HG03135 (cell line): Measurements from ENCODE around the gene ITPK1.

Source experiments
- ATAC-seq: cut with Tn5 transposase; IDR thresholded peaks from one replicate; pipeline ENCODE4 v1.9.1; 2021; ENCODE audit warnings: mild to moderate bottlenecking, moderate library complexity; ENCODE audit not compliant: unreplicated experiment

The ITPK1 gene

DNA sequence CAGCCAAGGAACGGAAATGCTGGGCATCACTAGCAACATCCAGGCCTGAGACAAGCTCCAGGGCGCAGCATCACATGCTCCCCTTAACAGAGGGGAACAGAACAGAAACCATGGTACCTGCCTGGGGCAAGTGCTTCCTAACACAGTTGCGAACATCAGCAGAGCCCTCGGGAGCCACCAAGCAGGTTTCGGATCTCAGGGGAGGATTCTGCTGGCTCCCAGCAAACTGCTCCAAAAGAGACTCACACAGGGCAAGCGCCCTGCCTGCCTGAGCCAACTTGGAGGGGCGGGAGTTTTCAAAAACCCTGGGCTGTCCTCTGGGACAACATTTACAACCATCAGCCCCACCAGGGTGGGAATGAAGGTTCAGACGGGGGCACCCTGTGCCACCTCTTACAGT is 173.1 kb downstream of the ITPK1 start:
- no peak for ATAC-seq

DNA sequence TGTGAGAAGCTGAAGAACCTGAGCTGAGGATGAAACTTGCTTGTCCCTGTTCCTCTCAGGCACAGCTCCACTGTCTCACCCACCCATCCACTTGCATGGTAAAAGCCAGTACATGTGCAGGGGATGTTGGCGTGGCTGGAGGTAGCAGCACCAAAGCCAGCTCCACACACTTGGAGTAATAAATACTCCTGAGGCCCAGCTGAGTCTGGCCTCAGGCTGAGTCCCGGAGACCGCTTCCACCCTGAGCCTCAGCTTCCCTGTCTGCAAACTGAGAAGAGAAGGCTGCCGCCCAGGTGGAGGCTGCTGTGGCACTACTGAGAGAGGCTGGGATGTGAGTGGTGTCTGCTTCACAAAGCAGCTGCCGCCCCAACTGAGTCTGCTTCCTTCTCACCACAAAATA is 173.6 kb downstream of the ITPK1 start:
- no peak for ATAC-seq

DNA sequence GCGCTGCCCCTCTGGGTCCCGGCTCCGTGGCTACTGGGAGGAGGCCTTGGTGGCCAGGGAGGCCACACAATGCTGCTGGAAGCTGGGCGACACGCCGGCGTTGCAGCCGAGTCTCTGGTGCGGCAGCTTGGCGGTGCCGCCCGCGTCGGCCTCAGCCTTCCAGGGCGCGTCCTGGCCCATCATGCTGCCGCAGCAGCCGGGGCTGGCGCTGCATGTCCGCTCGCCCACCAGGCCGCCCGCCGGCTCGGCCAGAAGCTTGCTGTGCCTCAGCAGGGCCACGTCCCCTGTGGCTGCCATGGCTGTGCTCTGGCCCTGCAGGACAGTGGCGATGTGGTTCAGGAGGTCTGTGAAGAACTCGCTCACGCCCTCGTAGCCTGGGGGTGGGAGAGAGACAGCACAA is 174.2 kb downstream of the ITPK1 start:
- no peak for ATAC-seq

DNA sequence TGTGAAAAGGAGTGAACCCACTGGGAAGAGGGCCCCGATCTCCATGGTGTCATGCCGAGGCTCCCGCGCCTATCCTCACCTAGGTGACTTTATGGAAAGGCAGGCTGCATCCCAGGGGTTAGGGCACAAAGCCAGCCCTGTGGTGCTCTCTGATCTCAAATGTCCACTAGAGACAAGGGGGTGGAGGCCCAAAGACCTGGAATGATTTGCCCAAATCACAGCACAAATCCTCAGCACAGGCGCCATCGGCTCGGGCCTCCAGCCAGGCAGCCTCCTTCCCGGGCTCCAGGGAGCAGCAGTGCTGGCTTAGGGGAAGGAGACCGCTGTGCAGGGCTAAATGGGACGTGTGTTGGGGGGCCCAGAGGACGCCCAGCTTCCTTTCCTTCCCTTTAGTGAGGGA is 175.2 kb downstream of the ITPK1 start:
- no peak for ATAC-seq

DNA sequence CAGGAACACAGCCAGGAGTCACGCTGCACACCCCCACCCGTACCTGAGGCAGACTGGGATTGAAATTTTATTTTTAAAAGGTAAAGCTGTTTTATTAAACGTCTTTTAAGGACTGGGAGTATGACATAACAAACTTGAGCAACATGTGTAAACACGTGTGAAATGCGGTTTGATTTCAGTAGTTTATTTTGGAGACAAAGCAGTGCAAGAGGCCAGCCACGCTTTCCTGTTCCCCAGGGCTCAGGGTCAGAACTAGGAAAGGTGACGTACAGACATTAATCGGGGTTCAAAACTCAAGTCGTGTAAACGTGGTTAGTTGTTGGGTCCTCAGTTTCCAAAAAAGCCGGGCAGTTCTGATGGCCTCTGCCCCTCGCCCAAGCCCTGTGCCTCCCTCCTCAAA is 176.0 kb downstream of the ITPK1 start:
- no peak for ATAC-seq

DNA sequence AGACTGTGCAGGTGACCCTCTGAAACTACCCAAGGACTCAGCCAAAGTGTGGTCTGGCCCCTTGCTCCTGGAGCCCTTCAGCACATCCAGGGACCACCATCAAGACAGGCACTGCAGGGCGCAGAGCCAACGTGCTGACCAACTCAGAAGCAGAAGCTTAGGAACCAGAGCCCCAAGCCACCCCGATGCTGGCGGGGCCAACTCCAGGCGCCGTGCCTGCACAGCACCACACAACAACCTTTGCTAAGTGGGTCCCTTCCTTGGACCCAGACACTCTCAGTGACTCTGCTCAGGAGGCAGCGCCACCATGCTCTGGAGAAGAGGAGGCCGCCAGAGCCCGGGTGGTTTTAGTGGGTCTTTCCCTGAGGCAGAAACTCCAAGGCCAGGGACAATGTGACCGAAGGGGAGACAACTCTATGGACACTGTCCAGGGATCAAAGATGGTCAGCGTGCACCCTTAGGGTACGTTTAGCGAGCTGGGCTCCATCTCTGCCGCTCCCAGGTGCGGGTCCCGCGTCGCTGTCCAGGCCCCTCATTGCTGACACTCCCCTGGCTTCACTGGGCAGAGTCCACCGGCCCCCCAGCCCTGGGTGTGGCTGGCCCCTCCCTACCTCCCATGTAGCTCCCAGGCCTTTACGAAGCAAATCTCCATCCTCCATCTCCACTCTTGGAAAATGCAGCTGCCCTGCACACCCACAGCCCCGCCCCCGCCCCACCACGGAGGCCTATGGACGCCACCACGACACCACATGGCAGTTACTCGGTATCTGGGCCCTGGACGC is 176.6 kb downstream of the ITPK1 start:
- no peak for ATAC-seq

DNA sequence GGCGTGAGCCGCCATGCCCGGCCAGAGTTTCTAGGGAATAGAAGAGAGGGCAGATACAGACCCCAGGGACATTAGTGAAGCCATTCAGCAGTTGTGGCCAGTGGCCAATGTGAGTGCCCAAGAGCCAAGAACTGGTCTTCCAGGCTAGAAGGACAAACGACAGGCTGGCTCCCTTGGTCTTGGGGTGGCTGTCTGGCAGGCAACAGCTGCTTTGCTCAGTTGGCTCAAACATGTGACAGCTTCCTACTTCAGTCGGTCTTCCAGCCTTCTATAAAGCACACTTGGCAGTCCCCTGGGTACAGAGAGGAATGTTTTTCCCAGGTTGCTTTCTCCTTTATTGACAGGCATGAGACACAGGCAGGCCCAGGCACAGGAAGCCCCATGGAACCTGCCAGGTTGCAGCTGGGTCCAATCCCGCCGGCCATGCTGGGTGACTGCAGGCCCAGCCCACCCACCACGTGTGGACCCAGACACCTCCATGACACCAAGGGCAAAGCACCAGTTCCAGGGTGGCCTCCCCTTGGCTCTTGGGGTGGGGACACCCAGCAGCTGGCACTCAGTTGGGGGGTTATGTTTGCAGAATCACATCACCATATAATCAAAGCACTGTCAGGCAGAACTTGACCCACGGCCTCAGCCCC is 177.4 kb downstream of the ITPK1 start:
- ATAC-seq, result no peak

DNA sequence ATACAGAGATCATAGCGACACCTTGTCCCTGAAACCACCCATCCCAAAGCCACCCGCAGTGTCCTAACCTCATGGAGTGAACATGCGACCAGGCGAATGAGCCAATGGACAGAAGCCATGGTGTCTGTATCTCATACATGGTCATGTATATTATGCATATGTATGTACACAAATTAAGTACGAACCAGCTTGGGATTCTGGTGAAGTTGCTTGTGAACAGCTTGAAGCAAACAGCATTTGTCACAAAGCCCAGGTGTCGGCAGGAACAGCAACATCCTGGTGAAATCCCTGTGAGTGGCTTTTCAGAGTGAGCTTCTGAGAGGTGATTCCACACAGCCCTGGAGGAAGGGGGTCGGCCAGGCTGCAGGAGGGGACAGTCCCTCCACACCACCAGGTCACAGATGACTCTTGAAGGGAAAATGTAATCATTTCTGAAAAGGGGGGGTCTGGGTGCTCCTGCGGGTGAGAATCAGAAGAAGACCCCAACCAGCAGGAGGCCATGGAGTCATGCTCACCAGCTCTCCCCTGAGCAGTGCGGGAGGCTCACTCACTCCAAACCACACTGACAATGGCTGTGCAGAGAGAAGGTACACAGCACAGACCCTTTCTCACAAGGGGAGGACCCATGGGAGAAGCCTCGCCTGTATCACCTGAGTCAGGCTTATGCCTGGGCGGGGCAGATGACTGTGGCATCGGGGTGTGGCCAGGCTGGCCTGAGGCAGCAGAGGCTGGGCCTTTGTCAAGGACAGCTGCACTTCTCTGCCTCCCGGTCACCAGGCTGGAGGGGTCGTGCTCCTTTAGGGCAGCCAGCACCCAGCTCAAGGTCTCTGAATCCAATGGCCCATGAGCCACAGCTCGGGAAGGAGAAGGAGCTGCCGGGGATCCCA is 178.4 kb downstream of the ITPK1 start:
- no peak for ATAC-seq

DNA sequence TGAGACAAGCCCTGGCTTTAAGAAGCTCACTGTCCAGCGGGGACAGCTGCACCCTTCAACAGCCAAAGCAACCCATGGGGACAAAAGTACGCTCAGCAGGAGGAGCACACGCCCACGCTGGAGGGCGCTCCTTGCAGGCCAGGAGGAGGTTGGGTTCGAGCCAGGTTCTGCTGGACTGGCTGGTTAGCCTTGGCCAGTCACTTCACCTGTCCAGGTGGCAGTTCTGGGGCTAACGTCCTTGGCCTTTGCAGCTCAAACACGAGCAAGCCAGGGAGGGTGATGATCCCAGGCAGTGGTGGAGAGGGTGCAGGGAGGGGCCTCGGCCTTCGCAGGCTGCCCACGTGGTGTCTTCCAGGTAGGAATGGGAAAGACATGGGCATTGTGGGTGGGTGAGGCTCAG is 179.6 kb downstream of the ITPK1 start:
- ATAC-seq, result no peak

DNA sequence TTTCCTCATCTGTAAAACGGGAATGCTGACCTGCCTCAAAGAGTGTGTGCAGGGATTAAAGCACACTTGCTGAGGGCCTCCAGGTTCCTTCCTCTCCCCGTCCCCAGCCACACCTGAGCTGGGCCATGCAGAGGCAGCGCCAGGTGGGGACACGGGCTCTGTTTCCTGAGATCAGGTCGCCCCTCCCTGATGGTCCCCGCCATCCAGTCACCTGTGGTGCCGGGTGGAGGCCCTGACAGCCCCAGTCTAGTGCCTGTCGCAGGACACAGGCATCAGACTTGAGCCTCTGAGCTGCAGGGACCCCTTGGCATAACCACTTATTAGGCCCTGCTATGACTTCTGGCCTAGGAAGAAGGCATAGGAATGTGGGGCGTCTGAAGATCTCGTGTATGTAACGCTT is 180.3 kb downstream of the ITPK1 start:
- no peak for ATAC-seq

DNA sequence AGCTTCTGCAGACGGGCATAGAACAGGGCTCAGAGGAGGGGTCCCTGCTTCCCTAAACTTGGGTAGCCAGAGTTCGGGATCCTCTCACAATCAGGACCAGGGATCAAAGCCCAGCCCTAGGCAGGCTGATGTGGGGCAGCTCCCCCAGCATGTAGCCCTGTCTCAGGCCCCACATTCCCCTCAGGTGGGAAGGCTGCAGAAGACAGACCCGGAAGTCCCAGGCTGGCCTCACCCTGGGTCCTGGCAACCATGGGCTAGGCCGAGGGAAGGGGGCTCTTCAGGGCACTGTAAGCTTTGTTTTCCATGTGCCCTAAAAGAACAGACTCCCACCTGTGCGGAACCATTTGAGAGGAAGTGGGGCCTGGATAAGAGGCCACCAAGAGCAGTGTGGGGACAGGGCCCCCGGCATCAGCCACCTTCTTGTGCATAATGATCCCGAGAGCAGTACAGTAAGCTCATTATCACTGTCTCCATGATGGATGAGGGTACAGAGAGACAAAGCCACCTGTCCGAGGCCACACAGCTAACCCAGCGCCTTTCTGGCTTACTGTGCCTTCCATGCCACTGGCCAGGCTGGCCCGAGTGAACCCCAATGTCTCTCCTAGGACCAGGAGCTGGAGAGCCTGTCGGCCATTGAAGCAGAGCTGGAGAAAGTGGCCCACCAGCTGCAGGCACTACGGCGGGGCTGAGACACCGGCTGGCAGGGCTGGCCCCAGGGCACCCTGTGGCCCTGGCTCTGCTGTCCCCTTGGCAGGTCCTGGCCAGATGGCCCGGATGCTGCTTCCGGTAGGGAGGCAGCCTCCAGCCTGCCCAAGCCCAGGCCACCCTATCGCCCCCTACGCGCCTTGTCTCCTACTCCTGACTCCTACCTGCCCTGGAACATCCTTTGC is 181.3 kb downstream of the ITPK1 start:
- ATAC-seq, result no peak

DNA sequence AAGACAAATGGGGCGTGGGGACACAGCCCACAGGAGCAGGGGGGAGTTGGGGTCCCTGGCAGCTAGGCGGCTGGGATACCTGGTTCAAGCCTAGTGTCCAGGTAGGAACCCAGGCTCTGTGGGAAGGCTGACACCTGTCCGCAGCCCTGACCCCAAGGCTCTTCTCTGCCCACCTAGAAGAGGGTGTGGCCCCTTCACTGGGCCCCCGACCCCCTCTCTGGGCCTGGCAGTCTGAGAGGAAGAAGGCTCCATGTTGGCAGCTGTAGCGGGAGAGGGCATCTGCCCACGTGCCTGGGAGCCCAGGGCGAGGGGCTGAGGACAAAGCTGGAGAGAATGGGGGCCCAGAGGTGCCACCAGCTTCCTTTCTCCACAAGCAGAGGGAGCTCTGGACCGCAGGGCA is 182.2 kb downstream of the ITPK1 start:
- no peak for ATAC-seq

DNA sequence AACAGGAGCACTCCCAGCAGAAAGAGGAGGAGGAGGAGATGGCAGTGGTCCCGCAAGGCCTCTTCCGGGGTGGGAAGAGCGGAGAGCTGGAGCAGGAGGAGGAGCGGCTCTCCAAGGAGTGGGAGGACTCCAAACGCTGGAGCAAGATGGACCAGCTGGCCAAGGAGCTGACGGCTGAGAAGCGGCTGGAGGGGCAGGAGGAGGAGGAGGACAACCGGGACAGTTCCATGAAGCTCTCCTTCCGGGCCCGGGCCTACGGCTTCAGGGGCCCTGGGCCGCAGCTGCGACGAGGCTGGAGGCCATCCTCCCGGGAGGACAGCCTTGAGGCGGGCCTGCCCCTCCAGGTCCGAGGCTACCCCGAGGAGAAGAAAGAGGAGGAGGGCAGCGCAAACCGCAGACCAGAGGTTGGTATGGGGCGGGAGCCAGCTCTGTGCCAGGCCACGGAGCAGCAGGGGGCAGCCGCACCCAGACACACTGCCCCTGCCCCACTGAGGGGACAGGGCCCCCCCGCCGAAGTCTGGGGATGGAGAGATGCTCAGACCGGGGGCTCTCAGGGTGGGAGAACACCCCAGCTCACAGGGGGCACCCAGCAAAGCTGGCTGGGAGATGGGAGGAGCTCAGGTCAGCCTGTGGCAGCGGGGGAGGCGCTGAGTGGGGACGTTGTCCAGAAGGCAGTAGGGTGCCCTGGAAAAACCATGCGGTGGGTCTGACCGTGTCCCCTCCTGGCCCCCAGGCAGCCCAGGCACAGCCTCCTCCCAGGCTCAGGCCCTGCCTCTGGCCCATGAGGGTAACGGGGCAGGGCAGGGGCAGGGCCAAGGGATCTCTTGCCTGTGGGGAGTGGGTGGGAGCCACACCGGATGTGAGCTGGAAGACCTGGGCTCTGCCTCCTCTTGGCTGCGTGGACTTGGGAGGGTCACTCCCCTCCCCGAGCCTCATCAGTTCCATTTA is 183.0 kb downstream of the ITPK1 start:
- ATAC-seq, result no peak

DNA sequence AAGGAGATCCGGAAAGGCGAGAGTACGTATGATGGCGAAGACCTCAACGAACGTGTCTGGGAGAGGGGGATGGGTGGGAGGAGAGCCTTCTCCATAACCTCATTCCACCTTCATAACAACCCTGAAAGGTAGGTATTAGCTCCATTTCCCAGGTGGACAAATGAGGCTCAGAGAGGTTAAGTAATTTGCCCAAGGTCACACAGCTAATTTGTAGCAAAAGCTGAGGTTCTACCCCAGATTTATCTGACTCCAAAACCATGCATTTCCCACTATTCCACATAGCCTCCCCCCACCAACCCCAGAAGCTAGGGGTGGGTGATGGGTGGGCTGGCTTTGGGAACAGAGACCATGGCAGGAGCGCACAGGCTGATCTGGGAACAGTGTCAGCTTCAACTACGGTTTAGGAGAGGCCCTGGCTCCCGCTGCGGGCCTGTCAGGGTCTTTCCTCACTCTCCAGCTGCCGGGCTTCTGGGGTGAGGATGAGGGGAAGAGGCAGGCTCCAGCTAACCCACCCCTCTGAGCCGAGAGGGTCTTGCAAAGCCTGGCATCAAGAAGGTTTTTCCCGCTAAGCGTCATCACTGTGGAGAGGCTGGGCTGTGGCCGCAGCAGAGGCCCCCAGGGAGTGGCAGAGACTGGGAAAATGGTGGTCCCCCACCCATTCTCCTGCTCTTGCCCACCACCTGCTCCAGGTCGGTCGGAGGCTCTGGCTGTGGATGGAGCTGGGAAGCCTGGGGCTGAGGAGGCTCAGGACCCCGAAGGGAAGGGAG is 183.9 kb downstream of the ITPK1 start:
- ATAC-seq, result no peak

DNA sequence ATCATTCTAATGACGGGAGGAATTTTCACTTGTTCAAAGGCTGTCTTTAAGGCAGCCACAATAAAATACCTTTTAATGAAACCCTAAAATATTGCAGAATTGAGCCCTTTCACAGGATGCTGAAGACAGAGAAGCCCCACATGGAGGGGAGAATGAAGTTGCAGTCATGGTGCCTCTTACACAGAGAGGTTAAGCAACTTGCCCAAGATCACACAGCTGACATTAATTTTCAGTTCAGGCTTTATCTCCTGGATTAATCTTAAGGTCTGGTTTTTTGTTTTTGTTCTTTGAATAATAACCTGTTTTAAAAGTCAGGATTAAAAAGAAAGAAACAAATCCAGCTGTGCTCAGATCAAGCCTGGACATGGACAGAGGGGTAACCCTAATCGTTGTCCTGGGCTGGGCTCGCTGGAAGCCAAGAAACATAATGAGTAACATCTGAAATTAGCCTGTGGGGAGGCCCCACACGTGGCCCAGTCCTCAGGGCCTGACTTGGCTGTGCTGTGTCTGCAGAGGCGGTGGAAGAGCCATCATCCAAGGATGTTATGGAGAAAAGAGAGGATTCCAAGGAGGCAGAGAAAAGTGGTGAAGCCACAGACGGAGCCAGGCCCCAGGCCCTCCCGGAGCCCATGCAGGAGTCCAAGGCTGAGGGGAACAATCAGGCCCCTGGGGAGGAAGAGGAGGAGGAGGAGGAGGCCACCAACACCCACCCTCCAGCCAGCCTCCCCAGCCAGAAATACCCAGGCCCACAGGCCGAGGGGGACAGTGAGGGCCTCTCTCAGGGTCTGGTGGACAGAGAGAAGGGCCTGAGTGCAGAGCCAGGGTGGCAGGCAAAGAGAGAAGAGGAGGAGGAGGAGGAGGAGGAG is 184.8 kb downstream of the ITPK1 start:
- ATAC-seq, result no peak

DNA sequence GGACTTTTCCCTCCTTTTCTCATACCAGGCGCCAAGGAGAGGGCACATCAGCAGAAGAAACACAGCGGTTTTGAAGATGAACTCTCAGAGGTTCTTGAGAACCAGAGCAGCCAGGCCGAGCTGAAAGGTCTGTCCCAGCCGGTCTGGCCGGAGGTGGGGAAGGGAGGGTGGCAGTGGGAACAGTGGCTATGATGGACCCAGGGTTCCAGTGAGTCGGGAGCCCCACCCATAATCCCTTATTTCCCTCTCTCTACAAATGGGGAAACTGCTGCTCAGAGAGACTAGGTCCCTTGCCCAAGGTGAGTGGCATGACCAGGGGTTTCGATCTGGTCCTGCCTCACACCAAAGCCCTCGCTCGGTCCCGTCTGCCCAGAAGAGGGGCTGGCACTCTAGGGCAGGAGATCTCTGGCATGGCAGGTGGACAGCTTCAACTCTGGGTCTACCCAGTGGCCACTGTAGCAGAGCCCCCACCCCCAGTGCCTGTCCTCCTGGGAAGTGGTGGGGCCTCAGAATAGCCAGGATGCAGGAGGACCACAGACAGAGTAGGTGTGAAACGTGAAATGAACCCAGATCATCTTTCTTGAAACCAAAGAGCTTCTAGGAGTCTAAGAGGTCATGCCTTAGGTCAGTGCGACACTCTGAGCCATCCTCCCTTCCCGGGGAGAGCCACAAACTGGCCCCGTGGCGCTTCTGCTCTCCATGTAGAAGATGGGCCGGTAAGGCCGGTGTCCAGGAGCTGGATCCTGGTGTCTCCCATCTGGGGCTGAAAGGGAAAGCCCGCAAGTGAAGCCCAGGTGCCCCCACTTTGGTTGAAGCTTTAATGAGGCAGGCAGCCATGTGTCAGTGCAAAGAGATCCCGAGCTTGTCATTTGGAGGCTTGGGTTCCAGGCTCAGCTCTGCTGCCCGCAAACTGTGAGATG is 185.8 kb downstream of the ITPK1 start:
- ATAC-seq, result no peak
